Sigmoid colon (tissue), 4 donors: ENCODE measurements around the gene PHACTR3.

Experiments
- CTCF ChIP-seq, 4 experiments: fragments of 450-650 bp in 3 of 4; fragments of 200-600 bp in 1 of 4; IDR thresholded peaks; one replicate each; pipeline ENCODE4 v1.5.1; 2016 to 2019; ENCODE audit warnings: antibody characterized with exemption in 4 of 4, mild to moderate bottlenecking in 3 of 4, moderate library complexity in 2 of 4
- EP300 ChIP-seq, 4 donors: sonication (generic); formaldehyde crosslinking; IDR thresholded peaks; one replicate each; pipeline ENCODE4 v1.6.1; 2017; ENCODE audit warnings: antibody characterized with exemption in 4 of 4
- POLR2A ChIP-seq, 2 donors: fragments of 450-650 bp; IDR thresholded peaks; one replicate each; pipeline ENCODE4 v1.6.1; 2016; ENCODE audit warnings: antibody characterized with exemption in 2 of 2, mild to moderate bottlenecking in 2 of 2, moderate library complexity in 2 of 2
- POLR2AphosphoS5 ChIP-seq, 4 donors: sonication (generic); formaldehyde crosslinking; IDR thresholded peaks; one replicate each; pipeline ENCODE4 v1.6.1; 2017; ENCODE audit warnings: antibody characterized with exemption in 4 of 4

- TF ChIP-seq POLR2AphosphoS5 (IDR thresholded peaks at IDR 0.05) = no peak
- no peak for TF ChIP-seq CTCF (IDR thresholded peaks at IDR 0.05)
- no peak for TF ChIP-seq POLR2A (IDR thresholded peaks at IDR 0.05)
- TF ChIP-seq EP300 (IDR thresholded peaks at IDR 0.05) = no peak
Observed at GRCh38 chr20:59600472-59600871, 3.9 kb upstream of the PHACTR3 start.
